Measurements from ENCODE around the gene NHSL2. TPM values are rescaled to one million over a fixed set of nuclear protein-coding genes. Genes with fewer than 3 reads are reported as not detected.
"Not testable (repeated sequence)": the region's sequence is repeated elsewhere in the genome, so short reads cannot be mapped to it uniquely, and the experiment has no call there.

NHSL2 gene
- total RNA-seq, 4 donors from 2014 or later = 7.6 to 30.8 (median 9.1) TPM

GRCh38 chrX:71872542-71873458, 37.8 kb upstream of the NHSL2 start:
- H3K36me3 ChIP-seq = no peaks in the 10 kb centered on the region
- no peak overlapping the region for H3K27ac ChIP-seq
- H3K9me3 ChIP-seq = no peaks in the 10 kb centered on the region
- no peak for DNase-seq
- H3K4me3 ChIP-seq = no peak overlapping the region
- H3K27me3 ChIP-seq = no peaks in the 10 kb centered on the region
- TF ChIP-seq CTCF (IDR thresholded peaks at IDR 0.05) (no peak), POLR2A (IDR thresholded peaks at IDR 0.05) (no peak)
- intact Hi-C loops (cut with DNase I; ENCODE audit: low total_unique reads) = no loop called here
- no peaks in the 10 kb centered on the region for H3K4me1 ChIP-seq

DNA sequence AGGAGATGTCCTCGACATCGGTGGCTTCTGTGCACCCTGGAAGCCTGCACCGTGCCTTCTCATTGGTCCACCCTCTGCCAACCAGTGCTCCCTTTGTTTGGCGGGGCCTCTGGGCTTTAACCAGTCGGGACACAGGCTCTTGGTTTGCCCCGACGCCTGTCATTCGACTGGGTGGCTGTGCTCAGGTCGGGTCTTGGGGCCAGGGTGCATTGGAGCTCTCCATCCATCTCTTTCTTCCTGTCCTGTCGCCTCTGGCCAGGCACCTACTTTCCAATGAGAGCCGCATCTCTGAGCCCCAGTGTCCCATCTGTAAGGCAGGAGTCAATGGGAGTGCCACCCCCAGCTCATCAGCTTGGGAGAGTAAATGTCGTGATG, 37.2 kb upstream of the NHSL2 start:
- Histone ChIP-seq H3K36me3 (no peaks in the 10 kb centered on the region), H3K4me3 (no peak overlapping the region), H3K9me3 (no peaks in the 10 kb centered on the region), H3K27ac (no peak overlapping the region), H3K4me1 (no peaks in the 10 kb centered on the region), H3K27me3 (no peaks in the 10 kb centered on the region)
- TF ChIP-seq POLR2A (IDR thresholded peaks at IDR 0.05) (no peak), CTCF (IDR thresholded peaks at IDR 0.05) (no peak)
- intact Hi-C loops (cut with DNase I; ENCODE audit: low total_unique reads) = no loop called here
- no peak for DNase-seq

DNA sequence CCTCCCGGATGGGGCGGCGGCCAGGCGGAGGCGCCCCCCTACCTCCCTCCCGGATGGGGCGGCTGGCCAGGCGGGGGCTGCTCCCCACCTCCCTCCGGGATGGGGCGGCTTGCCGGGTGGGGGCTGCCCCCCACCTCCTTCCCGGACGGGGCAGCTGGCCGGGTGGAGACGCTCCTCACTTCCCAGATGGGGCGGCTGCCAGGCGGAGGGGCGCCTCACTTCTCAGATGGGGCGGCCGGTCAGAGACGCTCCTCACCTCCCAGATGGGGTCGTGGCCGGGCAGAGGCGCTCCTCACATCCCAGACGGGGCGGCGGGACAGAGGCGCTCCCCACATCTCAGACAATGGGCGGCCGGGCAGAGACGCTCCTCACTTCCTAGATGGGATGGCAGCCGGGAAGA, 33.8 kb upstream of the NHSL2 start:
- H3K9me3 ChIP-seq; intact Hi-C loops (cut with DNase I; ENCODE audit: low total_unique reads); DNase-seq; H3K4me3 ChIP-seq; H3K27me3 ChIP-seq; H3K36me3 ChIP-seq; H3K27ac ChIP-seq; H3K4me1 ChIP-seq: not testable (repeated sequence)

DNA sequence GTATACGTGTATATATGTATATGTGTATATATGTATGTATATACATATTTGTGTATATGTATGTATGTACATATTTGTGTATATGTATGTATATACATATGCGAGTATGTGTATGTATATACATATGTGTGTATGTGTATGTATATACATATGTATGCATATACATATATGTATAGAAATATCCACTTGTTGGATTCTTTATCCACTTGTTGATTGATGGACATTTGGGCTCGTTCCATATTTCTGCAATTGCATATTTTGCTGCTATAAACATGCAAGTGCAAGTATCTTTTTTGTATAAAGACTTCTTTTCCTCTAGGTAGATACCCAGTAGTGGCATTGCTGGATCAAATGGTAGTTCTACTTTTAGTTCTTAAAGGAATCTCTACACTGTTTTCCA, 25.5 kb upstream of the NHSL2 start:
- intact Hi-C loops (cut with DNase I; ENCODE audit: low total_unique reads) = no loop called here
- Histone ChIP-seq H3K4me1 (no peaks in the 10 kb centered on the region), H3K36me3 (no peaks in the 10 kb centered on the region), H3K27me3 (no peaks in the 10 kb centered on the region), H3K27ac (no peak overlapping the region), H3K4me3 (no peak overlapping the region), H3K9me3 (no peaks in the 10 kb centered on the region)
- no peak for TF ChIP-seq CTCF (IDR thresholded peaks at IDR 0.05)
- no peak for TF ChIP-seq POLR2A (IDR thresholded peaks at IDR 0.05)
- DNase-seq = no peak

GRCh38 chrX:71895607-71896006, 15.0 kb upstream of the NHSL2 start:
- H3K4me3 ChIP-seq = no peak overlapping the region
- no peaks in the 10 kb centered on the region for H3K36me3 ChIP-seq
- no peaks in the 10 kb centered on the region for H3K27me3 ChIP-seq
- H3K27ac ChIP-seq = no peak overlapping the region
- no peak for TF ChIP-seq POLR2A (IDR thresholded peaks at IDR 0.05)
- no peaks in the 10 kb centered on the region for H3K9me3 ChIP-seq
- H3K4me1 ChIP-seq = no peaks in the 10 kb centered on the region
- intact Hi-C loops (cut with DNase I; ENCODE audit: low total_unique reads) = no loop called here
- no peak for DNase-seq

- TF ChIP-seq POLR2A (IDR thresholded peaks at IDR 0.05) (no peak), CTCF (IDR thresholded peaks at IDR 0.05) (no peak)
- Histone ChIP-seq H3K36me3 (no peaks in the 10 kb centered on the region), H3K27me3 (peaks cover 0 to 7% of the 10 kb centered on the region in 2 donors), H3K4me3 (no peak overlapping the region), H3K4me1 (no peaks in the 10 kb centered on the region), H3K27ac (no peak overlapping the region), H3K9me3 (no peaks in the 10 kb centered on the region)
- DNase-seq = no peak
- intact Hi-C loops (cut with DNase I; ENCODE audit: low total_unique reads) = no loop called here
Observed at GRCh38 chrX:71906144-71906543, 4.5 kb upstream of the NHSL2 start.

All from uterus (tissue), 4 donors.